ENCODE results near the gene NFE2L2.
"Not testable (repeated sequence)": the region's sequence is repeated elsewhere in the genome, so short reads cannot be mapped to it uniquely, and the experiment has no call there.

Gene NFE2L2

DNA sequence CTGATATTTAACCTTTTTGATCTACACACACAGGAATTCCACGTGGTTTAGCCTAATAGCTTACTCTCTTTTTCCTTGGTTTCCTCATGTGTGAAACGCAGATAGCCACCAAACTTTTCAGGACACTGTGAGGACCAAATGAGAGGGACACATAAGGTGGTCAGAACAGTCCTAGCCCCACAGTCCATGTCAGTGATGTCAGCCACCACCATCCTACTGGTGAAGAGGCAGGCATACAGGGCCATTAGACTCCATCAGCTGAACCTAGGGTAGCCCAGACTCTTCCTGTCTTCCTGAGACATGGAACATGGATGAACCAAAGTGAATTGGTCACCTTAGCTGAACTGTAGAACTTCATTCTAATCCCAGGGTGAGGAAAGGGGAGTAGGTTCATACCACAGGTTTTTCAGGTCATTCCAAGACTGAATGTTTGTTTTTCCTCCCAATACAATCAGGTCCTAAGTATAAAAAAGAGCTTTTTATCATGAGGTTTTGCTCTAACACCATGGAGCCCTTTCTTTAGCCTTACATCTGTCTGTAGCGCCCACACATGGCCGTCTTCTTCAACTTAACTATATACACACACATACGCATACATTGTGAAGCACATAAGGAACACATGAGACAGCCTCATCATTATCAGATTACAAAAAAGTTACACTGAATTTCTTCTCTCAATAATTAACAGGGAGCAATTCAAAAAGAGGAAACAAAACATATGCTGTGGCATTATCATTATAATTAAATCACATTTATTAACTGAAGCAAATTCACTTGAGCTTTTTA lies 18.5 kb upstream of the NFE2L2 start:
- no peak for DNase-seq

DNA sequence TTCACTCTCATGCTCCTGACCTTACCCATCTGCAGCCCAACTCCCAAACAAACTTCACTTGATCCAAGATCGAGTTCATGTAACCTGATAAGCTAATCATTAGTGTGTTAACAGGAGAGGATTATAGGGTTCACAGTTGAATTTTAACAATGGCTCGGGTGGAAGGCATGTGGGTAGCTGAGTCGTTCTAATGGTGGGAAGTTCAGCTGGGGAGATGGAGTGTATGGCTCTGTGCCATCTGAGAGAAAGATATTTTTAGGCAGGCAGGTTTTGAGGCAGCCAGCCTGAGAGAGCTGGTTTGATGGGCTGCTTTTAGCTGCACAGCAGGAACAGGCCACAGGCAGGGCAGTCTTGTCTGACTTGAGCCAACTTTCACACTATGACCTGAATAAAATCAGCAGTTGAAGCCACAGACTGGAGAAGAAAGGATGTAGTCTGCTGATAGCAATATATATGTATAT lies 17.7 kb upstream of the NFE2L2 start:
- no peak for DNase-seq

DNA sequence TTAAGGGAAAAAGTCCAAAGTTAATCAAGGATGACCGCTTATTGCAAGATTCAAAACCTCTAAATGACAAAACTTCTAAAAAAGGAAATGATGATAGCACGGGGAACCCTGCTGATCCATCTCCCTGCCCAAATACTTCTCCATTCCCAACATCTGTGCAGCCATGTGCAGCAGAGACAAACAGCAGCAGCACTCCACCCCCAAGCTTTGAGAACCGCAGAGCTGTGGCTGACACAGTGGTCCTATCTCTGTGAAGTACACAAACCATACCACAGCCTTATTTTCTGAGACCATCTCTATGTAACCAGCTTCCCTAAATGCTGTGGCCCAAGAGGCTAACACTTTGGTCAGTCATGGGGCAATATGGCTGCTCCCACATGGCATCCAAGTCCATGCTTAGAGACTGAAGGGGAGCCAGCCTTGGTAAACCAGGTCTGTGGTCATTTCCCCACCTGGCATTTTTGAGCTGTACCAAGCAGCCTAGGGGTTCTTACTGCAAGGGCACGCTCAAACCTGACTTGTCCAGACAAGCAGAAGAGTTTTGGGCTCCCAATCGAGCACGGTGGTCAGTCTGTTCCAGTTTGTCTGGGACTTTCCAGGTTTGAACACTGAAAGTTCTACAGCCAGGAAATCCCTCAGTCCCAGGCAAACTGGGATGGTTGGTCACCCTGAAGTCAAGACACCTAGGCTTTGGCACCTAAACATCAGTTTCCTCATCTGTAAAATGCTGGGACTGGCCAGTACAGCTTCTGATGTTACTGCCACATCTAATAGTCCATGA lies 17.1 kb upstream of the NFE2L2 start:
- DNase-seq: no peak

DNA sequence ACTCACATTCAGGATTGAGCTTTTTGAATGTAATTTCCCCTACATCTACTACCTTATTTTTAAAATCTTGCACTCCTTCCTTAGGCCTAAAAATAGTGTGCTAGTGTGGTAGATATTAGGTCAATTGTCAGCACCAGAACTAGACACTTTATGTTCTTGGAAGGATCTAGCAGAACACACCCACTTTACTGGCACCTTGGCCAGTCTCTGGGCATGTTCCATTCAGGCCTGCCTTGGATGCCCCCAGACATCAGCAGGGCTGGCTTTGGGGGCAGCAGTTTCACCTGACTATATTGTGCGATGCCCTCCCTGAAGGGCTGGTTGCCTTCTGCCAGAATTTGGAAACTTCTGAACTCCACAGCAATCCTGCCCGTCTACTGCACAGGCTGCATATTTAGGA lies 15.3 kb upstream of the NFE2L2 start:
- no peak for DNase-seq

DNA sequence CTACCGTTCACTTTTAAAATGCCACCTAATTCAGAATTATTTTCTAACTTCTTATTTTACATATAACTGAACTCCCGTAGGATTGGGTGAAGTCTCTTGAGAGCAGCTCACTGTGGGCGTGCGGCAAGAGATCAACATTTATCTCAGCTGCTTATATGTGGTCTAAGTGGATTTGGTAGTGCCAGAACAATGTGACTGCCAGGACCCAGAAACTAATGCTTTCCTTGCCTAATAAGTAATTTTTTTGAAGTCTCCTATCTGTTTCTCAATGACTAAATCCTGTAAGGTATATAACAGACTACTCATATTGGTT lies 11.2 kb upstream of the NFE2L2 start:
- DNase-seq: no peak

DNA sequence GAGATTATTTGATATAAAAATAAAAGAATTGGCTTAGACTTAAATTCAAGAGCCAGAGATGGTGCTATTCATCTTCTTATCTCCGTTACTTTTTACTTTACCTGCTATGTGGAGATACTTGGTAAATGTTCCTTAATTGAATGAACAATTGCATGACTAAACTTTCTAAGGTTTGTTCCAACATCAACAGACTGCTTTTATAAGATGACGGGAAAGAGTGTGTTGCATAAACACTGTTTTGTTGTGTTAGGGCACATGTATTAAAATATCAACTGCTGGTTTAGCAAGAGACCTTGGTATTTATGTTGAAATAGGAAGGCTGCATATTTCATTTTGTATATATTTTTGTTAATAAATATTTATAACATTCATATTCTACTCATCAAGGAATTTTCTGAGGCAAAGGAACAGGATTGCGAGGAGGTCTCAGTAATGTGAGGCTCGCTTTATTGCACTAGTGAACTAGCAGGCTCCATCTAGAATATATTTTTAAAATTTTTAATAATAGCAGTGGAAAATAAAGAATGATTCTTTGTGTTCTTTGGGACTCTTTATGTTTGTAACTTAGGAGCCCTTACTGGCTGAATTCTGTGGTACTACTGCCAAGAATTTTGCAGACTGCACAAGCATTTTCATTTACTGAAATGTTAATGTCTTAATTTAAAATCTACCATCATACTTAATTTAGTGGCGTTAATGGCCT lies 10.7 kb upstream of the NFE2L2 start:
- DNase-seq: no peak

DNA sequence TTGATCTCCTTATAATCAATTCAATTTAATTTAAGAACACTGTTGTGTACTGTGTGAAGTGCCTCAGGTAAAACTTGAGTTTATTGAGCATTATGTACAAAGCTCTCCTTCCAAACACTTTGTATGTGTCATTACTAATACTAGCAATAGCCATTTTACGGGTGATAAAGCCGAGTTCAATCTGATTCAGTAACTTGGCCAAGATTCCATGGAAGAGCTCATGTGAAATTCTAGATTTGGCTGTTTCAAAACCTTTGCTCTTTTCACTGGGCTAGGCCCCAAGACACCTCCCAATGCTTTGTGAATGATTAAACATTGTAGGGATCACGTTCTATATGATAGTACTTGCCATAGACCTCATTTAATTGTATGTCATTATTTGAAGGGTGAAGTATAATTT lies 8.9 kb upstream of the NFE2L2 start:
- no peak for DNase-seq

DNA sequence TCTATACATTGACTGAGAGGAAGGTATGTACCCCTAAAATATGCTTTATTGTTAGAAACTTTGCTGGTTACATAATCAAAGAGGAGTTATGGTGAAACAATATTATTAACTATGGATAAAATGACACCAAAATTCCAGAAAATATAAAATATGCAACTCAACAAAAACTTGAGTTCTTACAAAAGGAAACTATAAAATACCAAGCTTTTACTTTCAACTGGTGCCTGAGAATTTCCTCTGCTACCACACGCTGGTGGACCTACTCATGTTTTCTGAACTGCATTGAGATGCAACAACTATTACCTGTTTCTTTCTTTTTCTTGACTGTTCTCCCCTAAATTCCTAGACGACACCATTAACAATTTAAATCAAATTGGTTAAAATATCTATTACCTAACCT lies 8.2 kb upstream of the NFE2L2 start:
- DNase-seq: no peak

DNA sequence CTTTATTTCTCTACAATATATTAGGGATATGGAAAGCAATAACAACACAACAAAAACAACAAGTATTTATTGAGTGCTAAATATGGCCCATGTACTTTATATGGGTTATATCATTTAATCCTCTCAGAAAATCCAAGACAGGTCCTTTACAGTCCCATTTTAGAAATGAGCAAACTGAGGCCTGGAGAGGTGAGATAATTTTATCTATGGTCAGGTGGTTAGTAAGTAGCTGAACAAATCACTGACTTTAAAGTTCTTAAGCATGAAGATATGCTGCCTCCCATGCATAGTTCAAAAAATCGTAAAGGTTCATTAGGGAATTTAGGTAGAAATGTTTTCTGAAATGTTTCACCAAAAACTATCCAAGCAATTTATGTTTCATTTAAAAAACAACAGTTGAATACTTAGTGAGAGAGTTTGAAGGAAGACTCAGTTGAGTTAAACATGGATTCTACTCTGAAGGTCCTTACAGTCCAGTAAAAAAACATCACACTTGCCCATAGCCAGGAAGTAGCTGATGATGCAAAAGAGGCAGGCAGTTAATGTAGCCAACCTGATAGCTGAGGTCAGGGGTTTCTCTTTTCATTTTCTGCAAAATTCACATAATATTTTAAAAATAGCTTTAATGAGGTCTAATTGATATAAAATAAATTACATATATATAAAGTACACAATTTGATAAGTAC lies 7.6 kb upstream of the NFE2L2 start:
- no peak for DNase-seq

DNA sequence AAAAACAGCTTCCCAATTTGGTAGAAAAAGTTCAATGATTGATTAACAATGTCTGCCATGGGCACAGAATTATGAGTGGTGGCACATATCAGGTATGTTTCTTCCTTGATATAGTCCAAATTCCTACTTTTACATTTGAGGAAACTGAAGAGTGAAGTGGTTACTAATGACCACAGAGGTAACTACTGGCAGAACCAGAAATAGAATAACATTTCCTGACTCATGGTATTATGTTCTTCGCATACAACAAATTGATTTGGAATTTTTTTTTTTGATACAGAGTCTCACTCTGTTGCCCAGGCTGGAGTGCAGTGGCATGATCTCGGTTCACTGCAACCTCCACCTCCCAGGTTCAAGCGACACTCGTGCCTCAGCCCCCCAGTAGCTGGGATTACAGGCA lies 6.0 kb upstream of the NFE2L2 start:
- no peak for DNase-seq

DNA sequence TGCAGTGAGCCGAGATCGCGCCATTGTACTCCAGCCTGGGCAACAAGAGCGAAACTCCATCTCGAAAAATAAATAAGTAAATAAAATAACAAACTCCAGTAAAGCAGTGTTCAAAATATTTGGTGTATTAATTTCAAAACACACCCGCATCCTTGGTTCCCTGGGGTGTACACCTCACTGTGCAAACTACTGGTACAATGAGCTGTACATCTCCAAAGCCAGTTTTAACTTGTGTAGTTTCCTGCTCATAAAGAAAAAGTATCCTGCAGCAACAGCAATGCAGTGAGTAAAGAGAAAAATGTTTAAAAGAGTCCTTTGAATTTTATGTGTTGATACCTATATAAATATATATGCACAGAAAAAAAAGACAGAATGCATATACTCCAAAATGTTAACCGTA lies 4.4 kb upstream of the NFE2L2 start:
- DNase-seq: no peak

DNA sequence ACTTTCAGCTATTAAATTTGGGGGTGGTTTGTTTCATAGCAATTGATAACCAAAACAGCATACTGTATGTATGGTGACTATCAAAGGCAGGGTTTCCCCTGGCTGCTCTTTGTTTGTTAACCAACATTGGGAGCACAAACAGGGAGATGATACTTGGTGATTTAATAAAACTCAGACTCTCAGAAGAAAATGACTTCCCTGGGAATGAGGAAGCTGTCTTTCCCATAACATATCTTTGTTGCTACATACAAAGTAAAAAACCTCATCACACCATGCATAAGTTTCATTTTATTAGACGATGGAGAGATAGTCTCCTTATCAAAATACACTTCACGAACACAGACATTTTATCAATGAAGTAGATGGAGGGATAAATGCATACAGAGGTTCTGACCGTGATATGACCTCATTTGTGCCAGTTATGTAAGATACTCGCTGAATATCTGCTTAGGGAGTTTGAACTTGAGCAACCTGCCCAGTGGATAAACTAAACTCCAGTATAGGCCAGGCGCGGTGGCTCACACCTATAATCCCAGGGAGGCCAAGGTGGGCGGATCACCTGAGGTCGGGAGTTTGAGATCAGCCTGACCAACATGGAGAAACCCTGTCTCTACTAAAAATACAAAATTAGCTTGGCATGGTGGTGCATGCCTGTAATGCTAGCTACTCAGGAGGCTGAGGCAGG lies 3.8 kb upstream of the NFE2L2 start:
- DNase-seq: no peak

DNA sequence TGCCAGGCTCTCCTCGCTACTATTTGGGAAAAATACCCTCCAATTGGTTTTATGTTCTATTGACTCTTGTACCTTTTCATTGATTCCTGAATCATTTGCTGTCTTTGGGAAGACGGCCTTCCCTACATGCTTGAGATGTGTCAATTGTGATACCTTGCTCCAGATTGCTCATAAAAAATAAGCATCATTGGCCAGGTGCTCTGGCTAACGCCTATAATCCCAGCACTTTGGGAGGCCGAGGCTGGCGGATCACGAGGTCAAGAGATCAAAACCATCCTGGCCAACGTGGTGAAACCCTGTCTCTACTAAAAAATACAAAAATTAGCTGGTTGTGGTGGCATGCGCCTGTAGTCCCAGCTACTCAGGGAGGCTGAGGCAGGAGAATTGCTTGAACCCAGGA lies 2.4 kb upstream of the NFE2L2 start:
- not testable (repeated sequence) for DNase-seq

DNA sequence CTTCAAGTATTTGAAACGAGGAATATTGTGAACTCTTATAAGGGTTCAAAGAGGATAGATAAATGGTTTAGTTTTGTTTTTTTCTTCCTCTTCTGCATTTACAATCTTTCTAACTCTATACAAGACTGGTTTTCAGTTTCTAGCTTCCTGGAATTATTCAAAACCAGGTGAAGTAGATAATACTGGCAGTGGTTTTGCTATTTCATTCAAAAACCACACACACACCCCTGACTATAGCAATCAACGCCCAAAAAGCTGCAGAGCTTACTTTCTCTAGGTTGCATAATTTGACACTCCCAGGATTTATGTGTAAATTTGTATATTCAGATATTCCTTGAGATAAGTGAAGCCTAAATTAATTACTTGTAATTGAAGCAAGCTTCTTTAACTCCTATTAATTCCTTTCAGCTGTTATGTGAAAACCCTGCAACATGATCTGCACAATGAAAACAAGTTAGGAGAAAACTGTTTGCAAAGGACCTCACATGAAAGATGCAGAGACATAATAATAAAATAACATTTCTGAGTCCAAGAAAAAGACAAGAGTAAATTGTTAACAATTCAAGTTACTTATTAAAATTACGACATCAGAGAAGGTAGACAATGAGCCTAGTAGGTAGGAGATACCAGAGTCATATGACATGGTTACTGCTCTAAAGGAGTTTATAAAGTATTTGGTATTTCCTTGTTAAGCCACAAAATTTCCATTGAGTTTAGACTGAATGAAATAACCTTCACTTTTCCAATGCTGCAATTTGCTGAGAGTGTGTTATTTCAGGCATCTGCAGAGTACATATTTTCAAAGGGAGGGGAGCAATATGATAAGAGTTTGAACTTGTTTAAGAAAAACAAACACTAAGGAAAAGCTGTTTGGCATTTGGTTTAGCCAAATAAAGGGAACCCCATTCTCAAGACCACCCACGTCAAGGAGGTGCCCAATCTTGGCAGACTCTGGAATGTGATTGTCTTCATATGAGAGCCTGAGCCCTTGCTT lies 1.6 kb upstream of the NFE2L2 start:
- no peak for DNase-seq

DNA sequence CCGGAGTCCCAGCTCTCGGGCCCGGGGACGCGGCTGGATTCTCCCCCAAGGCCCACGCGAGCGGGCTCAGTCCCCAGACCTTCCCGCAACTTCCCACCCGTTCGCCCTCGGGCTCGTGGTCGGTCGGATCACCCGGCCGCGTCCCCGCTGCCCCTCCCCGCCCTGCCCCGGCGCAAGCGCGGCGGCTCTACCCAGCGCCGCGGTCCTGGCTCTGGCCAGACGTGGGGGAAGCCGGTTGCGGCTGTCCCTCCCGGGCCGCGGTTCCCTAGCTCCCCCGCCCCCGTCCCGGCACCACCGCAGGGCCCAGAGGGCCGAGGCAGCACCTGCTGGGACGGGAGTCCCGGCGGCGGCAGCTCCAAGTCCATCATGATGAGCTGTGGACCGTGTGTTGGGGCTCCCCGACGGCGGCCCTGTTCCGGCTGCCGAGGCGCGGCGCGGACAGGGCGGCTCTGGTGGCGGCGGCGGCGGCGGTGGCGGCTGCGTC lies 276 bp downstream of the NFE2L2 start:
- DNase-seq: peak; percentile 92

DNA sequence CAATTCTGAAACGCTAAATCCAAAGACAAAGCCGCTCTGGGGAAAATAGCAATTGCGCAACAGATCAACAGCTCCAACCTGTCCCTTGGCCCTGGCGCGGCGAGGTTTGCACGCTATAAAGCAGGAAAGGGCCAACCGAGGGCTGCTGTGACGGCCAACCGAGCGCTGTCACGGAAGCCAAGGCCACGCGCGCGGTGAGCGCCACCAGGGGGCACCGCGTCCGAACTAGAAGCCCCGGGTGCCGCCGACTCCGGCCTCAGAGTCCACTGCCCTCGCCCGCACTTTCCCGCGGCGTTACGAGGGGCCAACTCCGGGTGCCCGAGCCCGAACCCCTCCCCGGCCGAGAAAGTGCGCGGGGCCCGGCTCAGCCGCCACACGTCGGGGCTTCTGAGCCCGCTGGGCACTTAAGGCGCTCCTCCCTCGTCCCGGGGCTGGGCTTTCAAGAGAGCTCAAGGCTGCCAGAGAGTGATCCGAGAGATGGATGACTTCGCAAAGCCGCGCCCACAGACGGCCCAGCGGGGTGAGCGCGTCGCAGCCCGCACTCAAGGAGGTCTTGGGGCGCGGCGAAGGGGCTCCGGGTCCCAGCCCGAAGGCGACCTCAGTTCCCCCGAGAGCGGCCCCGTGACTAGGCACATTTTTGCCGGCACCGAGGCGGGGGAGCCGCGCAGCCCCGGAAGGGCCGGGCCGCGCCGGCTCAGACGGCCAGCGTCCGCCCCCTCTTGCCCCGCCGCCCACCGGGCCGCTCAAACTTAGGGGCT lies 897 bp downstream of the NFE2L2 start:
- peak; percentile 100 for DNase-seq

DNA sequence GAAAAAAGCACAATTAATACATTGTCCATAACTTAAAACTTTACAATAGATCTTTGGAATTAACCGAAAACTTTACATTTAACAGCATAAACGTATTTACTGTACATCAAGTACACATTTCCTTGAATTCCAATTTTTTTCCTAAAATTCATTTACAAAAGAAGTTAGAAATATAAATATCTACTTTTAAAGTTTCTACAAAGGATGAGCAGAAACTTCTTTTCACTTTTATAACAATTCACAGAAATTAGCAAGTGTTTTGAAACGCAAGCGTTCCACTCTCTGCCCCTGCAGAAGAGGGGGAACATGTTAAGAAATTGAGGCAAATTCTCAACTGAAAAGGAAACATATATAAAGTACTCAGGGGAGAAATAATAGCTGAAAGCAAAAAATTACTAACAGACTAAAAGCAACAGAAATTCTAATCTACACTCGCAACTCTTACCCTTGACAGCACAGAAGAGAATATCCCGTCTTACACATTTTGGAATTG lies 1.5 kb downstream of the NFE2L2 start:
- no peak for DNase-seq

DNA sequence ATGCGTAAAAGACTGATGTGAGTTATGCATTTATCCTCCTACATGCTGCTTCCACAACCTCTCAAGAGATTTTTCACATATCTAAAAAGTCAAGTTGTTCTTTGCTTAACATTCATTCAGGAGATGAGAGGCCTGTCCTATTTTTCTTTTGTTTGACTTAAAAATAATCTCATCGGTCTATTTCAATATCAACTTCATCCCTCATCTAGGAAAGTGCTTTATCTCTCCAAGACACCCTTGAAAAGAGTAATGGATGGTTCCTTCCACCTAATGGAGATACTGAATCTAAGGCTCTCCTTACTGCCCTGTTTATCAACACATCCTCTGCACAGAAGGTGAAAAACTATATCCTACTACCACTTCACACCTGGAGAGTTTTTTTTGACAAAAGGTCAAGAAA lies 2.4 kb downstream of the NFE2L2 start:
- no peak for DNase-seq

All from right kidney (tissue), 1 donor.